GM06990 (cell line): Measurements from ENCODE around the gene HYKK.

Experiments
- DNase-seq: peaks from one replicate; pipeline ENCODE4 v3.0.0-alpha.2; 2011; ENCODE audit not compliant: insufficient read length; ENCODE audit errors: extremely low read depth
- H3K27me3 ChIP-seq: replicated peaks from 2 replicates; pipeline ENCODE4 v1.6.0; 2011; ENCODE audit warnings: low read length; ENCODE audit not compliant: control insufficient read depth, insufficient read depth
- H3K36me3 ChIP-seq: 2 replicates; pipeline ENCODE4 v1.5.1; 2011; ENCODE audit warnings: low read length; ENCODE audit not compliant: control insufficient read depth, insufficient read depth
- H3K4me3 ChIP-seq: replicated peaks from 2 replicates; pipeline ENCODE4 v1.5.1; 2011; ENCODE audit warnings: low read depth, mild to moderate bottlenecking, control low read depth, low read length
- CTCF ChIP-seq: IDR thresholded peaks from 2 replicates; pipeline ENCODE4 v1.5.1; 2011; ENCODE audit warnings: low read length, control low read depth, mild to moderate bottlenecking, inconsistent platforms; ENCODE audit not compliant: insufficient read depth, poor library complexity, severe bottlenecking

Gene HYKK

GRCh38 chr15:78506971-78507830, at the start of gene HYKK:
Gene HYKK, plus strand, starts transcription at chr15:78507577. Its CDS starts 5,512 bp downstream, at chr15:78513089.
- TF ChIP-seq CTCF = peak; percentile 15

GRCh38 chr15:78460737-78461136, 46.6 kb upstream of the HYKK start:
- no peaks in the 10 kb centered on the region for H3K27me3 ChIP-seq
- no peak for DNase-seq
- no peak for TF ChIP-seq CTCF
- H3K4me3 ChIP-seq = no peak overlapping the region
- peaks cover 12% of the 10 kb centered on the region for H3K36me3 ChIP-seq

More at GRCh38 chr15:78506971-78507830, at the start of gene HYKK:
- peak within 1 kb of the TSS; percentile 91 for H3K4me3 ChIP-seq
- no peaks in the 10 kb centered on the region for H3K27me3 ChIP-seq
- no peaks in the 10 kb centered on the region for H3K36me3 ChIP-seq
- DNase-seq = peak; percentile 86

- no peak for TF ChIP-seq CTCF
- Histone ChIP-seq H3K27me3 (no peaks in the 10 kb centered on the region), H3K4me3 (no peak overlapping the region), H3K36me3 (peaks cover 14% of the 10 kb centered on the region)
- DNase-seq = no peak
Observed at GRCh38 chr15:78461171-78461888, 46.0 kb upstream of the HYKK start.

GRCh38 chr15:78469031-78469430, 38.3 kb upstream of the HYKK start:
- Histone ChIP-seq H3K4me3 (no peak overlapping the region), H3K27me3 (no peaks in the 10 kb centered on the region), H3K36me3 (peaks cover 21% of the 10 kb centered on the region)
- no peak for DNase-seq
- TF ChIP-seq CTCF = no peak

GRCh38 chr15:78477295-78477694, 30.1 kb upstream of the HYKK start:
- Histone ChIP-seq H3K36me3 (peaks cover 12% of the 10 kb centered on the region), H3K4me3 (no peak overlapping the region), H3K27me3 (no peaks in the 10 kb centered on the region)
- TF ChIP-seq CTCF = no peak
- DNase-seq = no peak
